ENCODE measurements around the gene TMCO6.
"Not testable (repeated sequence)": the region's sequence is repeated elsewhere in the genome, so short reads cannot be mapped to it uniquely, and the experiment has no call there.

Gene TMCO6

GRCh38 chr5:140639148-140639981, at the start of gene TMCO6:
TMCO6 (plus strand) TSS chr5:140639451; CDS start chr5:140639528, 77 bp downstream.
- peak within 1 kb of the TSS; percentile 79 for H3K4me3 ChIP-seq (ENCODE audit: low read depth, low read length)
- peak; percentile 72 for TF ChIP-seq CTCF (IDR thresholded peaks at IDR 0.05; ENCODE audit: borderline replicate concordance, insufficient read depth, low read depth, low read length)

GRCh38 chr5:140590861-140591260, 48.4 kb upstream of the TMCO6 start:
- TF ChIP-seq CTCF (IDR thresholded peaks at IDR 0.05; ENCODE audit: borderline replicate concordance, insufficient read depth, low read depth, low read length) = no peak
- H3K4me3 ChIP-seq (ENCODE audit: low read depth, low read length) = no peak overlapping the region

- no peak for TF ChIP-seq CTCF (IDR thresholded peaks at IDR 0.05; ENCODE audit: borderline replicate concordance, insufficient read depth, low read depth, low read length)
- H3K4me3 ChIP-seq (ENCODE audit: low read depth, low read length) = no peak overlapping the region
Measured at GRCh38 chr5:140591747-140592372, 47.4 kb upstream of the TMCO6 start.

- not testable (repeated sequence) for H3K4me3 ChIP-seq (ENCODE audit: low read depth, low read length)
Measured at GRCh38 chr5:140593070-140593469, 46.2 kb upstream of the TMCO6 start.

GRCh38 chr5:140594169-140594568, 45.1 kb upstream of the TMCO6 start:
- no peak for TF ChIP-seq CTCF (IDR thresholded peaks at IDR 0.05; ENCODE audit: borderline replicate concordance, insufficient read depth, low read depth, low read length)
- no peak overlapping the region for H3K4me3 ChIP-seq (ENCODE audit: low read depth, low read length)

GRCh38 chr5:140595538-140596300, 43.5 kb upstream of the TMCO6 start:
- no peak for TF ChIP-seq CTCF (IDR thresholded peaks at IDR 0.05; ENCODE audit: borderline replicate concordance, insufficient read depth, low read depth, low read length)

GRCh38 chr5:140596321-140596741, 42.9 kb upstream of the TMCO6 start:
- TF ChIP-seq CTCF (IDR thresholded peaks at IDR 0.05; ENCODE audit: borderline replicate concordance, insufficient read depth, low read depth, low read length) = no peak

More at GRCh38 chr5:140595538-140596300, 43.5 kb upstream of the TMCO6 start:
- no peak overlapping the region for H3K4me3 ChIP-seq (ENCODE audit: low read depth, low read length)

More at GRCh38 chr5:140596321-140596741, 42.9 kb upstream of the TMCO6 start:
- no peak overlapping the region for H3K4me3 ChIP-seq (ENCODE audit: low read depth, low read length)
